Rectal smooth muscle tissue (tissue), 1 donor: Measurements from ENCODE around the gene PNPLA5.

Experiments
- H3K27ac ChIP-seq: one replicate; pipeline ENCODE4 v1.7.0; 2013; ENCODE audit warnings: low read depth, low read length, inconsistent platforms
- H3K27me3 ChIP-seq: one replicate; pipeline ENCODE4 v1.7.0; 2013; ENCODE audit warnings: low read length; ENCODE audit not compliant: control insufficient read depth, insufficient read depth
- H3K36me3 ChIP-seq: one replicate; pipeline ENCODE4 v1.7.0; 2013; ENCODE audit warnings: low read length; ENCODE audit not compliant: control insufficient read depth, insufficient read depth
- H3K4me1 ChIP-seq: one replicate; pipeline ENCODE4 v1.7.0; 2013; ENCODE audit warnings: low read length; ENCODE audit not compliant: control insufficient read depth, insufficient read depth
- H3K4me3 ChIP-seq: one replicate; pipeline ENCODE4 v1.7.0; 2013; ENCODE audit warnings: low read length
- H3K9ac ChIP-seq: one replicate; pipeline ENCODE4 v1.7.0; 2013; ENCODE audit warnings: low read length

PNPLA5 gene

DNA sequence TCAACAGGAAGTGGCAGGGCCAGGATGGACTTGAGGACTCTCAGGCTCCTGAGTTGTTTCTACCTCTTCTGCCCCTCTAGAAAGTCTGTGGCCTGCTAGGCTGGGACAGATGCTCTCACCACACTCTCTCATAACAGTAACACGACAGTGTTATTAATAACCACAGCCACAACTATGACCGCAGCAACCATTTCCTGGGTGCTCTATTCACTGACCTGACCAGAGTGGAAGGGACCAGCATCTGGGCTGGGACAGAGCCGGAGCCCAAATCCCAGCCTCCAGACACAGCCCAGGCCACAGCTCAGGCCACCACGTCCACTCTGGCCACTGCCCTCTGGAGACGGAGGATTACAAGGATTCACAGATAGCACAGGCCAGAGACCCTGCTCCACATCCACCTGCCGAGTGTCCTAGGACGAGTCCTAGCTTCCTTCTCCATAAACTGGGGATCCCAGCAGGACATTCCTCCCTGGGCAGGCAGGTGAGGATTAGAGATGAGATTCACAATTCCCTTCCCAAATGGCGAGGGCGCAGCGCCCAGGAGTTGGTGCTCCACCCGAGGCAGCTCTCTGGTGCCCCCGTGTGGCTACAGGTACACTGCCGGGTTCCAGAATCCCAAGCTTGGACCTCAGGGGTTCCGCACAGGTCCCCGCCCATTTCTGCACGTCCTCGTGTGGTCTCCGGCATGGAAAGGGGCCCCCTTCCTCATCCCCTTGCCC lies 7.1 kb downstream of the PNPLA5 start:
- Histone ChIP-seq H3K36me3 (no peaks in the 10 kb centered on the region), H3K27me3 (peaks cover 11% of the 10 kb centered on the region), H3K4me1 (no peaks in the 10 kb centered on the region), H3K9ac (no peak overlapping the region), H3K27ac (no peak overlapping the region), H3K4me3 (no peak overlapping the region)

DNA sequence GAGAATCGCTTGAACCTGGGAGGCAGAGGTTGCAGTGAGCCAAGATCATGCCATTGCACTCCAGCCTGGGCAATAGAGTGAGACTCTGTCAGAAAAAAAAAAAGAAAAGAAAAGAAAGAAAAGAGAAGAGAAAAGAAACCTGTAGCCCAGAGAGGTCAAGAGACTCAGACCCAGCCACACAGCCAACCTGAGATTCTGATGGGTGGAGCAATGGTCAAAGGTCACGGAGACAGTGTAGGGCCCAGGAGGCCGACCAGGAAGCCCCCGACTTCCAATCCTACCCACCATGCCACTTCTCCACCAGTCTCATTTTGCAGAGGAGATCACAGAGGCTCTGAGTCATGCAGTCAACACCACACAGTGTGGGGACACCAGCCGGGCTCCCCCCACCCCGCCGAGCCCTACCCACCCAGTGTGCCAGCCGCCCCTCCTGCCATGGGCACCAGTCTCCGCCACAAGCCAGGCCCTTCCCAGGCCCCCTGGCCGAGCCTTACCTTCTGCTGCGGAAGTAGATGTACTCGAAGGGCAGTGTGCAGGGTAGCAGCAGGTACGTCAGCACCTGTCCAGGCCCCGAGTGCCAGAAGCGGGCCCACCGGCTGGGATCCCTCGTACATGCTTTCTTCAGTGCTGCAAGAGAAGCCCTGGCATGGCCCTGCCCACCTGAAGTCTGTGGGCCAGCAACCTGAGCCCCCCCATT lies 7.9 kb downstream of the PNPLA5 start:
- H3K27ac ChIP-seq: no peak overlapping the region
- H3K27me3 ChIP-seq: peaks cover 5% of the 10 kb centered on the region
- H3K4me3 ChIP-seq: no peak overlapping the region
- no peaks in the 10 kb centered on the region for H3K4me1 ChIP-seq
- H3K36me3 ChIP-seq: no peaks in the 10 kb centered on the region
- H3K9ac ChIP-seq: no peak overlapping the region

DNA sequence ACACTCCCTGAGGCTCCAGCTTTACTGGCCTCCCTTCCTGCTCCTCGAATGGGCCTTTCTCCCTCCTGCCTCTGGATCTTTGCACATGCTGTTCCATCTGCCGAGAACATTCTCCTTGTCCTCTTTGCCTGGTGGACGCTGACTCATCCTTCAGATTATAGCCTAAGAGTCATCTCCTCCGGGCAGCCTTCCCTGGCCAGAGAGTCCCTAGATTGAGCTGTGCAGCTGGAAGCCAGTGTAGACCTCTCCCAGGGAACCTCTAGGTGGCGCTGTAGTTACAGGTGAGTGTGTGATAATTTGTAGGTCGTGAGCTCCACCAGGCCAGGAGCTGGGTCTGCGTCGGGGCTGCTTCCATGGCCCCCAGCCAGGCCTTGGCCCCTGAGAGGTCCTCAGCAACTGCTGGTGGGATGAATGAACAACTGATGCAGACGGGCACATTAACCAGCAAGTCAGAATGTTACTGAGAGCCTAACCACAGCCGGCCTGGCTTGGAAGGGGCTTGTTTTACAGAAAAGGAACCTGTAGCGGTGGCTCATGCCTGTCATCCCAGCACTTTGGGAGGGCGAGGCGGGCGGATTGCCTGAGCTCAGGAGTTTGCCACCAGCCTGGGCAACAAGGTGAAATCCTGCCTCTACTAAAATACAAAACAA lies 8.7 kb downstream of the PNPLA5 start:
- no peak overlapping the region for H3K9ac ChIP-seq
- H3K4me3 ChIP-seq: no peak overlapping the region
- no peaks in the 10 kb centered on the region for H3K4me1 ChIP-seq
- no peaks in the 10 kb centered on the region for H3K36me3 ChIP-seq
- peaks cover 5% of the 10 kb centered on the region for H3K27me3 ChIP-seq
- no peak overlapping the region for H3K27ac ChIP-seq

DNA sequence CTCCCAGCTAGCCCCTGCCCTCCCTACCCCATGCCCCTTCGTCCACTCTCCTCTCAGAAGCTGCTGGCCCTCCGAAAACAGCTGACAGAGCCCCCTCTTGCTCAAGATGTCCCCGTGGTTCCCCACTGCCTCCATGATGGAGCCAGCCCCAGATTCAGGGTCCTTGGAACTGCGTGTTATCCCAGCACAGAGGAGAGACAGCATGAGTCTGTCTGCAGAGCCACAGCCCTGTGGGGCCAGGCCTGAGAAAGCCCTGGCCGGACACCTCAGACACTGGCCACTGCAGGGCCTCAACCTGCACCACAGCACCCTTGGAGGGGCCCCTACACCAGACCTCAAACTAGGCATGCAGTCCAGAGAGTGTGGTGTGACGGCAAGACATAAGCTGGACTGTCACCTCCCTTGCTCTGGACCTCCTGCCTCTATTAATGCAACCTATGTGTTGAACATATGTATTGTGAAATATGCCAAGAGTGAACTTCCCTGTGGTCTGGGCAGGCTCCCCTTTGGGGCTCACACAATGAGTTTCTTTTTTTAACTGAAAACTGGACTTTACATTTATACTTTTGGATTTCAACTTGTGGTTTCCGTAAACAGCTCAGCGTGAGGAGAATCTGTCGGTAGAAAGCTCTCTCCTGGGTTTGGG lies 9.6 kb downstream of the PNPLA5 start:
- H3K4me3 ChIP-seq: no peak overlapping the region
- no peak overlapping the region for H3K9ac ChIP-seq
- no peak overlapping the region for H3K27ac ChIP-seq
- H3K36me3 ChIP-seq: no peaks in the 10 kb centered on the region
- peaks cover under 1% of the 10 kb centered on the region for H3K27me3 ChIP-seq
- no peaks in the 10 kb centered on the region for H3K4me1 ChIP-seq

DNA sequence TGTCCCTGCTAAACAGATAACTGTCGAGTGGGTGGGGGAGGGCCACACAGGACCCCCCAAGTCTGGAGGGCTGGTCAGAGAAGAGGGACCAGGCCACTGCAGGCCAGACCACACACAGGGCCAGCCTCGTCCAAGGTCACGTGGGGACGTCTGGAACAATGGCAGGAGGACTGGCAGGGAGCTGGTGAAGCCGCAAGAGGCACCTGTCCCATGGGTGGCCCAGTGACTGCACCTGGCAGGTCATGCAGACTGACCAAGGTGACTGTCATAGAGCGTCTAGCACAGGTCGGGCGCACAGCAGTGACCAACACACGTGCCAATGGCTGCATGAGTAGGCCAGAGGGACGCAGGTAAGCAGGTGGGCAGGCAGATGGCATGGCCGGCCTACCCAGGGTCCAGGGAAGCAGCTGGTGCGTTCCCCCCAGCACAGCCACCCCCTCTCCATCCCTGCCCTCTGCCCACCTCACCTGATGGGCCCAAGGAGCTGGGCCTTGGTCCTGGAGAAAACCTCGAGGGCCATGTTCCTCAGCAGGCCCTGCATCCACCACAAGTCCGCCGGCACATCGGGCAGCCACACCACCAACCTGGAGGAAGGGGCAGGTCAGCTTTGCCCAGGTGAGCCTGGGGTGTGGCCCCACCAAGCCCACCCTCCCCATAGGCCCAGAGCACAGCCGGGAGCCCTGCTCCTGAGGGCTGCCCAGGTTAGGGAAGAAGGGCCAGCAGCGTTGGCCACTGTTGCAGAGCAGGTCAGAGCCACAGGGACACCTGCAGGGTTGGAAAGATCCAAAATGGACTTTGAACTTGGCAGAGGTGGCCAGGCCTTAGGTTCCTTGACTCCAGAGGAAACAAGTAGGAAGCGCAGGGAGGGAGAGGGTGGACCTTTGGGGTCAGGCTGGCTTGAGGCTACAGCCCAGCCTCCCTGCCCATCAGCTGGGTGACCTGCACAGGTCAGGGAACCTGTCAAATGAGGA lies 10.4 kb downstream of the PNPLA5 start:
- Histone ChIP-seq H3K36me3 (no peaks in the 10 kb centered on the region), H3K27ac (no peak overlapping the region), H3K4me3 (no peak overlapping the region), H3K4me1 (no peaks in the 10 kb centered on the region), H3K9ac (no peak overlapping the region), H3K27me3 (no peaks in the 10 kb centered on the region)

DNA sequence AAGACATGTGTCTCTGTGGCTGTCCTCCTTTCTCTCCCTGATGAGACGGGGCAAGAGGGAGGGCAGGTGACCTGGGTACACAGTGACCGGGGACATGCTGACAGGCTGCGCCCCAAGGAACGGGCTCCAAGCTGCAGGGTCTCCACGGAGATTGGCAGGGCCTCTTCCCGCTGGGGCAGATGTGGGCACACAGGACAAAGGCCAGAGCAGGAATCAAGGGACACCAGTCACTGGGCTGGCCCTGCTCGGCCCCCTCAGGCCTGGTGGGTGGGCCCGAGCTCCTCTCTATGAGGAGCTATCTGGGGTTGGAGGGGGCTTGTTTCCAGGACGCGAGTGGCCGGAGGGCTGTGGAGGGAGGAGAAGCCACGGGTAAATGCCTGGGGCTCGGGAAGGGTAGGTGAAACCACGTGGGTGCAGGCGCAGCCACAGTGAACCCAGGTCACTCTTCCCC lies 11.2 kb downstream of the PNPLA5 start:
- H3K36me3 ChIP-seq: no peaks in the 10 kb centered on the region
- H3K27me3 ChIP-seq: no peaks in the 10 kb centered on the region
- no peaks in the 10 kb centered on the region for H3K4me1 ChIP-seq
- H3K27ac ChIP-seq: no peak overlapping the region
- H3K9ac ChIP-seq: no peak overlapping the region
- H3K4me3 ChIP-seq: no peak overlapping the region

DNA sequence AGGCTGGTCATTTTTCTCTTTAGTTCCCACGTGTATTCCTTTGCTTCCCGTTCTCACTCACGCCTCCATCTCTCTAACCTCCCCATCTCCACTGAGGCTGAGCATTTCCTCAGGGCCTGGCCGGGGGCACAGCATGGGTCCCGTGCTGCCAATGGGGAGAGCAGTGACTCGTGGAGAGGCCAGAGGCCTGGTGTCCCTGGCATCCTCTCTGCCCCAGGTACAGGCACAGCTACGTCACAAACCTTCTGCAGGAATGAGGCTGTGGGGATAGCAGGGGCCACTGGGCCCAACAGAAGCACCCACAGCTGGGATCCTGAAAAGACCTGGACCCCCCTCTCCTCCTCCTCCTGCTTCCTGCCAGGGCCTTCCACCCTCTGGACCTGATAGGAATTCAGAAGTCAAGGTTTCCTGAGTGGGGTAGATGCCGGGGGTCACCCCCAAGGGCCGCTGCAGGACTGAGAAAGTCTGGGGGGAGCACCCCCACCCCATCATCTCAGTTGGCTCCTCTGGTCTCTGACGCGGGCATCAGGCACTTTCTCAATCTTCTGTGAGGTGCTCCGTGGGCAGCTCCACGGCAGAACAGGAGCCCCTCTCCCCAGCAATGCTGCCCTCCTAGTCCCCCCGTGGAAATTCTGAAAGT lies 11.8 kb downstream of the PNPLA5 start:
- Histone ChIP-seq H3K4me1 (no peaks in the 10 kb centered on the region), H3K9ac (no peak overlapping the region), H3K27me3 (no peaks in the 10 kb centered on the region), H3K27ac (no peak overlapping the region), H3K36me3 (no peaks in the 10 kb centered on the region), H3K4me3 (no peak overlapping the region)

DNA sequence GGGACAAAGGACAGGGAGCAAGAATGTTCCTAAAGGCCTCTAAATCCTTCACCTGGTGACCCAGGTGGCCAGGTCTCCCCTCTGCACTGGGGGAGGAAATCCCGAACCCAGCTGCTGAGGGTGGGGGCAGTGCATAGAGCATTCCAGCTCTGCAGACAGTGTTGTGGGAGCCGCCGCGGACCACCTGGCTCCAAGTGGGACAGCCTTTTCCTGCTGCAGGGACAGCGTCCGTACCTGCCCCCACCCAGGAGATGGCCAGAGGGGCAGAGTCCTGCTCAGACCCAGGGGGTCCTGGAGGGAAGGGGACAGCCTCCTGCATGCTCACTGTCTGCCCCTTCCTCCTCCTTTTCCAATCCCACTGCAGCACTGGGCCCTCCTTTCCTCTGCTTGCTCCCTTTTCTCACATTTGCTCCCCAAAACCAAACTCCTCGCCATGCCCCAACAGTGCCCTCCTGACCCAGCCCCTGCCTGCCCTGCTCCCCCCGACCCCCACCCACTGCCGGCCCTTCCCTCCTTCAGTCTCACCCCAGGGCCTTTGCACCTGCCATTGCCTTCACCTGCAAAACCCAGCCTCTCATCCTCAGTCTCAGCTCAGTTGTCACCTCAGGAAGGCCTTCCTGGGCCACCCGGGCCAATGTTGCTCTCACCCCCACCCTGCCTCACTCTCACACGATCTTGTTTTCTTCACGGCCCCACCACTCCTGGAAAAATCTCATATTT lies 12.8 kb downstream of the PNPLA5 start:
- Histone ChIP-seq H3K4me3 (no peak overlapping the region), H3K27ac (no peak overlapping the region), H3K36me3 (no peaks in the 10 kb centered on the region), H3K4me1 (no peaks in the 10 kb centered on the region), H3K9ac (no peak overlapping the region), H3K27me3 (no peaks in the 10 kb centered on the region)

DNA sequence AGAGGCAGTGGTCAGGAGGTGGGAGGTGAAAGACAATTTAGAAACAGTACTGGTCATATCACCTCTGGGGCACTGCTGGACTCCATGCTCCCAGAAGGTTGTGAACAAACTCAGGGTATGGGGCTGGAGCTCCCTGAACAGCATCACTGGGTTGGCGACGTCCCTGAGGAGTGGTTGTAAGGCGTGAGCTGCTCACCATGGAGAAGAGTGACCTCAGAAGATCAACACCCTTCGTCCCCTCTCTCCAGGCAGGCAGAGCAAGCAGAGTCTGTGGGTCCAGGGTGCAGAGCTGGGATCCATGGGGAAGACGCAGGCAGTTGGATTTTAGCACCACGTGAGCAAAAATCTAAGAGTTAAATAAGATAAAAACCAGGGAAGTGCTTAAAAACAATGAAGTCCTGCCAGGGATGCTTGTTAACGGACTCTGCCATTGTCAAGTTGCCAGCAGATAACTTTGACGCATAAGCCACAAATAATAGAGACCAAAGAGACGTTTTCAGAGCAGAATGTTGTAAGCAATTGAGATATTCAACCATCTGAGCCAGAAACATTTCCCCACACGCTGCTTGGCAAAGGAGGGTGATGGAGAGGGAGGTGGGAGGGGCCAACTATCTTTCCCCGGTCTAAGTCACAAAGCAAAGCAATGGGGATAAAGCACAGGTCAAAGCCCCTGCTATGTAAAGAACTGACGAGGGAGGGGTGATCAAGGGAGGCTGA lies 13.6 kb downstream of the PNPLA5 start:
- H3K4me1 ChIP-seq: no peaks in the 10 kb centered on the region
- no peaks in the 10 kb centered on the region for H3K27me3 ChIP-seq
- no peaks in the 10 kb centered on the region for H3K36me3 ChIP-seq

DNA sequence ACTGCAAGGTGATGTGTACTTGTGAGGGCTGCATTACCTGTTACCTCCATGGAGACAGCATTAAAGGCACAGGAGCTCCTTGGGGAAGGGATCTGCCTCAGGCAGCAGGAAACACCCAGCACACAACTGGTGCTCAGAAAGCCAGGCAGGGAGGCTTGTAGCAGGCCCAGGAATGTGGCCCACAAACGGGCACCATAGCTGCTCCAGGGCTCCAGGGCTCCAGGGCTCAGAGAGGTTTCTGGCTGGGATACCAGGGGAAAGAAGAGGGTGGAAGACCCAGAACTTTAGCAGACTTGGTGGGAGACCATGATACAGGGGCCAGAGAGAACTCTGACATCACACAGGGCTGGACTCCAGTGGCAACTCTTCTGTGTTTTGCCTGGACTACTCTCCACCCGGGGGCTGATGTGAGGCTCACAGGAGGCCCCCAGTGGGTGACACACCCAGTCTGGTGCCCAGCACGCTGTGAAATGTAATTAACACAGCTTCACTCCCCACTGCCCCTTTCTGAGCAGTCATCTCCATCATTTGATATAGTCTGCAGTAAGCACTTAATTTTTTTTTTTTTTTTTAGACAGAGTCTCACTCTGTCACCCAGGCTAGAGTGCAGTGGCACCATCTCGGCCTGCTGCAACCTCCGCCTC lies 14.8 kb downstream of the PNPLA5 start:
- Histone ChIP-seq H3K36me3 (no peaks in the 10 kb centered on the region), H3K27ac (no peak overlapping the region)

More for the DNA sequence above, 13.6 kb downstream of the PNPLA5 start:
- no peak overlapping the region for H3K27ac ChIP-seq
- H3K4me3 ChIP-seq: no peak overlapping the region
- no peak overlapping the region for H3K9ac ChIP-seq

More for the DNA sequence above, 14.8 kb downstream of the PNPLA5 start:
- Histone ChIP-seq H3K4me3 (no peak overlapping the region), H3K27me3 (no peaks in the 10 kb centered on the region), H3K4me1 (no peaks in the 10 kb centered on the region), H3K9ac (no peak overlapping the region)
